Uterus (tissue), 4 donors: Measurements from ENCODE around the gene KBTBD12. TPM values are rescaled to one million over a fixed set of nuclear protein-coding genes. Genes with fewer than 3 reads are reported as not detected.
A peak's percentile ranks its signal among the peaks of the same experiment; 100 is the strongest.

Experiments used
- DNase-seq, 2 donors: peaks; one replicate each; pipeline ENCODE4 v3.0.0-alpha.2; 2019 to 2020
- H3K27ac ChIP-seq, 2 donors: fragments of 200-600 bp; sonication (generic); 1 replicate in 1 of 2; 2 replicates in 1 of 2; pipeline ENCODE4 v1.5.1; 2016 to 2018
- H3K27me3 ChIP-seq, 2 donors: fragments of 200-600 bp; sonication (generic); one replicate each; pipeline ENCODE4 v1.5.1; 2018 to 2019; ENCODE audit warnings: control low read depth in 1 of 2
- H3K36me3 ChIP-seq, 2 donors: fragments of 200-600 bp; sonication (generic); one replicate each; pipeline ENCODE4 v1.5.1; 2019; ENCODE audit warnings: control low read depth in 1 of 2
- H3K4me1 ChIP-seq, 2 donors: fragments of 200-600 bp; sonication (generic); one replicate each; pipeline ENCODE4 v1.5.1; 2018 to 2019; ENCODE audit warnings: control low read depth in 1 of 2
- H3K4me3 ChIP-seq, 2 donors: fragments of 200-600 bp; sonication (generic); 1 replicate in 1 of 2; 2 replicates in 1 of 2; pipeline ENCODE4 v1.5.1; 2018 to 2019; ENCODE audit warnings: mild to moderate bottlenecking in 1 of 2
- H3K9me3 ChIP-seq, 2 donors: fragments of 200-600 bp; sonication (generic); one replicate each; pipeline ENCODE4 v1.5.1; 2019; ENCODE audit warnings: control low read depth in 1 of 2
- POLR2A ChIP-seq, 2 donors: fragments of 450-650 bp; IDR thresholded peaks; one replicate each; pipeline ENCODE4 v1.6.1; 2016; ENCODE audit warnings: antibody characterized with exemption in 2 of 2, mild to moderate bottlenecking in 1 of 2, moderate library complexity in 1 of 2
- intact Hi-C: fragments of 100-400 bp; cut with DNase I; formaldehyde crosslinking; loops from one replicate; pipeline ENCODE4 v1.15.1; 2023; ENCODE audit warnings: low total_unique reads
- total RNA-seq, 4 donors: library from RNA; depleted of rRNA in 3 of 4; stranded (reverse); fragments of >200 nt in 3 of 4; gene quantifications; one replicate each; pipeline versions ENCODE4 v1.1.0 to v1.2.4, GENCODE V29; 2014 to 2023
- TF ChIP-seq, protein P1 (sequence below), 4 experiments: fragments of 200-600 bp in 2 of 4; fragments of 450-650 bp in 2 of 4; sonication (generic) in 2 of 4; IDR thresholded peaks; one replicate each; pipeline ENCODE4 v1.5.1; 2016 to 2019; ENCODE audit warnings: antibody characterized with exemption in 4 of 4, mild to moderate bottlenecking in 2 of 4, moderate library complexity in 1 of 4
- donor health status: DM: yes; HTN: yes; CAD: no.

The KBTBD12 gene
- total RNA-seq, 4 donors from 2014 or later: 0.59 to 2.8 (median 2.1) TPM; not detected in 1

DNA sequence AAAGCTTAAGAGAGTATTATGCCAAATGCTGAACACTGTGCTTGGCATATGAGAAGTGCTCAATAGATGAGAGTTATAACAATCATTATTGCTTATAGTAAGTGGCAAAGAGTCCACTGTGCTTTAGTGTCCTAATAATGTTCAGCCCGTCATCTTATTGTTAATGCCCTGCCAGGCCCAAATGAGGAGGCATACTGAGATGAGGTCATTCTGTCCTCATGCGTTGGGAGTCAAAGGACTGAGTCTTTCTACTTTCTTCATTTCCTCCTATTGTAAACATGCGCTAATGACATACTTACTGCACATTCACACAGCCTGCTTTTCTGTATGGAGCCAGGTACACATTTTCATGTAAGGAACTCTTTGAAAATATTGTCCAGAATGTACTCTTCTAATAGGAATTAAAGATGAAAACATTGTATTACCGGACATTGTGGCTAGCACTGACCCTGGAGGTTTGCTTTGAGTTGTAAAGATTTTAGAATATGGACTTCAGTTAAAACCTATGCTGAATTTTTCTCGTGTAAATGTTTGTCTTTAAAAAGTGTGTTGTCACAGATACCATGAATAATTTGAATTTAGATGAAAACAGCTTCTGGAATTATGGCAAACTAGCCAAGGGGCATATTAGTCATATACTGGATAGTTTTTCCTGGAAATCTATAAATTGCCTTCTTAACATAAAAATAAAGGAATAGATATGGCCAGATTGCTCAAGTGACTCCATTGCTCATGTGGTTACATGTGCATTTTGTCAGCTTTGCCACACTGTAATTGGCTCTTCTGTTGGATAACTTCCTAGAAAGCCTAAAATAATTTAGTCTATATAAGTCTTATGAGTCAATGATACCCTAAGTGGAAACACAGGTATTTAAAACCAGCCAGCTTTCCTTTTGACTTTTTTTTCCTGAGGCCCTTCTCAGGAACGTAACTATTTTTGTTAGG, 38.3 kb downstream of the KBTBD12 start:
- no peaks in the 10 kb centered on the region for H3K4me1 ChIP-seq
- intact Hi-C loops: no loop called here
- no peaks in the 10 kb centered on the region for H3K36me3 ChIP-seq
- no peaks in the 10 kb centered on the region for H3K27me3 ChIP-seq
- H3K27ac ChIP-seq: no peak overlapping the region
- DNase-seq: no peak
- TF ChIP-seq, protein P1, sequence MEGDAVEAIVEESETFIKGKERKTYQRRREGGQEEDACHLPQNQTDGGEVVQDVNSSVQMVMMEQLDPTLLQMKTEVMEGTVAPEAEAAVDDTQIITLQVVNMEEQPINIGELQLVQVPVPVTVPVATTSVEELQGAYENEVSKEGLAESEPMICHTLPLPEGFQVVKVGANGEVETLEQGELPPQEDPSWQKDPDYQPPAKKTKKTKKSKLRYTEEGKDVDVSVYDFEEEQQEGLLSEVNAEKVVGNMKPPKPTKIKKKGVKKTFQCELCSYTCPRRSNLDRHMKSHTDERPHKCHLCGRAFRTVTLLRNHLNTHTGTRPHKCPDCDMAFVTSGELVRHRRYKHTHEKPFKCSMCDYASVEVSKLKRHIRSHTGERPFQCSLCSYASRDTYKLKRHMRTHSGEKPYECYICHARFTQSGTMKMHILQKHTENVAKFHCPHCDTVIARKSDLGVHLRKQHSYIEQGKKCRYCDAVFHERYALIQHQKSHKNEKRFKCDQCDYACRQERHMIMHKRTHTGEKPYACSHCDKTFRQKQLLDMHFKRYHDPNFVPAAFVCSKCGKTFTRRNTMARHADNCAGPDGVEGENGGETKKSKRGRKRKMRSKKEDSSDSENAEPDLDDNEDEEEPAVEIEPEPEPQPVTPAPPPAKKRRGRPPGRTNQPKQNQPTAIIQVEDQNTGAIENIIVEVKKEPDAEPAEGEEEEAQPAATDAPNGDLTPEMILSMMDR (IDR thresholded peaks at IDR 0.05): no peak
- no peak for TF ChIP-seq POLR2A (IDR thresholded peaks at IDR 0.05)
- no peak overlapping the region for H3K4me3 ChIP-seq
- H3K9me3 ChIP-seq: no peaks in the 10 kb centered on the region

DNA sequence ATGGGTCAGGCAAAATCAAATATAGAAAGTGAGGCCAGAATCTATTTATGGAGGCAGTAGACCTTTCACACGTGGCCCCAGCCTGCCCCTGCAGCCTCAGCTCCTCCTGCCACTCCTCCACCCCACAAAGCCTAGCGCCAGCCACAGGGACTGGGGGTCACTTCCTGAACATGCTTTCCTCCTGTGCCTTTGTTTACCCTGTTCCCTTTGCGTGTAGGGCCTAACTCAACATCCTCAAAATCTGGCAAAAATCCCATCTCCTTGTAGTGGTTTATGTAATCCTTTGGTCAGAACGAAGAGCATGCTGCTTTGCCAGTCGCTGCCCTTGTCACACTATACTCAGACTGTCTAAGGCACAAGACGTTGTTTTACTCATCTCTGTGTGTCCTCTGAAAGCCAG, 39.6 kb downstream of the KBTBD12 start:
- Histone ChIP-seq H3K9me3 (no peaks in the 10 kb centered on the region), H3K36me3 (no peaks in the 10 kb centered on the region), H3K27ac (no peak overlapping the region), H3K4me3 (no peak overlapping the region), H3K4me1 (no peaks in the 10 kb centered on the region), H3K27me3 (no peaks in the 10 kb centered on the region)
- no peak for DNase-seq
- TF ChIP-seq POLR2A (IDR thresholded peaks at IDR 0.05): no peak
- TF ChIP-seq, protein P1 (IDR thresholded peaks at IDR 0.05): no peak
- intact Hi-C loops: no loop called here

DNA sequence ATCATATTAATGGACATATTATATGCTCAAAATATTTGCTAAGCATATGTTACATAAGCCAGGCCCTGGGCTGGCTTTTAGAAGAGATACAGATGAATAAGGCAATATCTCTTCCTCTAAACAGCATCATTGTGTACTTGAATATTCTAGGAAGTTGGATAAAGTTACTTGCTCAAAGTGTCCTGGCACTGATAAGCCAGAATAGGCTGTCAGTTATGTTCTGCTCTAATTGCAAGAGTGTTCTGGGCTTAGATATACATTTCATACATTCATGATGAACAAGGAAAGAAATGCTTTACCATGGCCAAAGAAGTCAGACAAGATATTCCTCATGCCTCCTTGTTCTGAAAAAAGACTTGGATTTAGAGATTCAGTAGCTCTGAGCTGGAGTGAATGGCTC, 40.7 kb downstream of the KBTBD12 start:
- TF ChIP-seq POLR2A (IDR thresholded peaks at IDR 0.05): no peak
- TF ChIP-seq, protein P1 (IDR thresholded peaks at IDR 0.05): no peak
- DNase-seq: no peak
- Histone ChIP-seq H3K9me3 (no peaks in the 10 kb centered on the region), H3K4me1 (no peaks in the 10 kb centered on the region), H3K4me3 (no peak overlapping the region), H3K27ac (no peak overlapping the region), H3K27me3 (no peaks in the 10 kb centered on the region), H3K36me3 (no peaks in the 10 kb centered on the region)
- intact Hi-C loops: no loop called here

DNA sequence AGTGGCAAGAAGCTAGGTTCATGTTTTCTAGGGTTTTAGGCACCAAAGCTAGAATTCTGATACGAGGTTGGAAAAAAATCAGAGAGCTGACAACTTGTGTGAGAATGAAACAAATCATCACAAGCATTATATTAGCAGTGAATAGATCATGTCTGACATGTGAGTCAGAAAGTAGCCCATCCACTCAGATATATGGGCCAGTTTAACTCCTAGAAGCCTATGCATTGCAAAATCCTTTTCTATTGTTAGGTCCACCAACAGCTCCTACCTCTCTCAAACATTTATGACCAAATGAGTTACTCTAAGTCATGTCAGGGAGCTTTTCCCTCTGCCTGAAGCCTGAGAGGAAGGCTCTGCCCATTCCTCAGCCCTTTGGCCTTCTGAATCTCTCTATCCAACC, 44.0 kb downstream of the KBTBD12 start:
- no peaks in the 10 kb centered on the region for H3K27me3 ChIP-seq
- no peaks in the 10 kb centered on the region for H3K9me3 ChIP-seq
- intact Hi-C loops: no loop called here
- TF ChIP-seq POLR2A (IDR thresholded peaks at IDR 0.05): no peak
- TF ChIP-seq, protein P1 (IDR thresholded peaks at IDR 0.05): no peak
- no peak for DNase-seq
- no peaks in the 10 kb centered on the region for H3K36me3 ChIP-seq
- H3K4me3 ChIP-seq: no peak overlapping the region
- H3K27ac ChIP-seq: no peak overlapping the region
- H3K4me1 ChIP-seq: no peaks in the 10 kb centered on the region

DNA sequence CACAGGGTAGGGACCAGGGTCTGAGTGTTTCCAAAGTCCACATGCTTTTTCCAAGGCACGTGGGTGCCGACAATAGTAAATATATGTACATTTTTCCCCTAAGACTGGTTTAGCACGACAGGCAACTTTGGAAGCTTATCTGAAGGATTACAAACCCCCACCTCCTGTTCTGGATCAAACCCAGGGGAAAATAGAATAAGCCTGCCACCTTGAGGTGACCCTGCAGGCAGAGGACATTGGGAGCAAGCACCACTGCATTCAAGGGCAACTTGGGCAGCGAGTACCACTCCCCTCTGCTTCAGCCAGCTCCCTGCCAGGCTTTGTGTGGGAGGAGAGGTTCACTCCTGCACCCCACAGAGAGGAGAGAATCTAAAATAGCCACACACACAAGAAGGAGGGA, 44.8 kb downstream of the KBTBD12 start:
- TF ChIP-seq POLR2A (IDR thresholded peaks at IDR 0.05): no peak
- TF ChIP-seq, protein P1 (IDR thresholded peaks at IDR 0.05): peak; percentile 22 to 56 (median 37)
- H3K4me3 ChIP-seq: no peak overlapping the region
- intact Hi-C loops: no loop called here
- no peaks in the 10 kb centered on the region for H3K9me3 ChIP-seq
- no peak for DNase-seq
- no peaks in the 10 kb centered on the region for H3K27me3 ChIP-seq
- H3K36me3 ChIP-seq: no peaks in the 10 kb centered on the region
- H3K27ac ChIP-seq: no peak overlapping the region
- H3K4me1 ChIP-seq: no peaks in the 10 kb centered on the region
